GM11168 (cell line): ENCODE results near the gene HPRT1.
"Not testable (repeated sequence)": the region's sequence is repeated elsewhere in the genome, so short reads cannot be mapped to it uniquely, and the experiment has no call there.

Experiments used
- in situ Hi-C: fragments of 300-500 bp; cut with MboI; formaldehyde crosslinking; loops from one replicate; pipeline ENCODE4 v1.12.0; 2022; ENCODE audit warnings: low sequenced_read_pairs; ENCODE audit not compliant: unreplicated experiment

The HPRT1 gene

GRCh38 chrX:134460005-134460861 is at the start of gene HPRT1:
HPRT1 (plus strand) TSS chrX:134460165; CDS start chrX:134460312, 147 bp downstream.
- in situ Hi-C loops, result no loop called here

GRCh38 chrX:134416087-134416486 is 43.9 kb upstream of the HPRT1 start:
- in situ Hi-C loops, result no loop called here

GRCh38 chrX:134418317-134419113 is 41.5 kb upstream of the HPRT1 start:
- in situ Hi-C loops, result no loop called here

- in situ Hi-C loops, result no loop called here
These were observed 40.2 kb upstream of the HPRT1 start for GRCh38 chrX:134419784-134420183.

GRCh38 chrX:134423606-134424005 is 36.4 kb upstream of the HPRT1 start:
- in situ Hi-C loops, result no loop called here

GRCh38 chrX:134426281-134426680 is 33.7 kb upstream of the HPRT1 start:
- in situ Hi-C loops, result no loop called here

GRCh38 chrX:134431894-134432293 is 28.1 kb upstream of the HPRT1 start:
- in situ Hi-C loops, result no loop called here

- in situ Hi-C loops, result no loop called here
These were observed 24.1 kb upstream of the HPRT1 start for GRCh38 chrX:134435894-134436293.

- in situ Hi-C loops, result no loop called here
These were observed 16.9 kb upstream of the HPRT1 start for GRCh38 chrX:134443020-134443419.

- in situ Hi-C loops, result no loop called here
These were observed 16.5 kb upstream of the HPRT1 start for GRCh38 chrX:134443461-134443860.

GRCh38 chrX:134444681-134445080 is 15.3 kb upstream of the HPRT1 start:
- in situ Hi-C loops, result no loop called here

GRCh38 chrX:134452596-134452995 is 7.4 kb upstream of the HPRT1 start:
- in situ Hi-C loops, result no loop called here

GRCh38 chrX:134453631-134454030 is 6.3 kb upstream of the HPRT1 start:
- in situ Hi-C loops, result no loop called here

GRCh38 chrX:134454506-134454905 is 5.5 kb upstream of the HPRT1 start:
- in situ Hi-C loops, result no loop called here

GRCh38 chrX:134457708-134458107 is 2.3 kb upstream of the HPRT1 start:
- in situ Hi-C loops, result no loop called here

- in situ Hi-C loops, result no loop called here
These were observed 321 bp upstream of the HPRT1 start for GRCh38 chrX:134459683-134460004.

GRCh38 chrX:134460862-134461220 is 876 bp downstream of the HPRT1 start:
- in situ Hi-C loops, result no loop called here

- in situ Hi-C loops, result no loop called here
These were observed 1.5 kb downstream of the HPRT1 start for GRCh38 chrX:134461437-134461836.

GRCh38 chrX:134462927-134463326 is 3.0 kb downstream of the HPRT1 start:
- in situ Hi-C loops, result no loop called here

GRCh38 chrX:134464453-134464852 is 4.5 kb downstream of the HPRT1 start:
- in situ Hi-C loops, result not testable (repeated sequence)

GRCh38 chrX:134469486-134469885 is 9.5 kb downstream of the HPRT1 start:
- in situ Hi-C loops, result no loop called here

GRCh38 chrX:134470013-134470412 is 10.0 kb downstream of the HPRT1 start:
- in situ Hi-C loops, result no loop called here
